HG02623 (cell line): ENCODE results near the gene COPZ1.

ENCODE experiments used
- ATAC-seq: cut with Tn5 transposase; IDR thresholded peaks from one replicate; pipeline ENCODE4 v1.9.1; 2021; ENCODE audit warnings: moderate library complexity; ENCODE audit not compliant: unreplicated experiment

Gene COPZ1

GRCh38 chr12:54357506-54358190 is 32.7 kb downstream of the COPZ1 start:
- ATAC-seq: no peak

- ATAC-seq: no peak
Measured at GRCh38 chr12:54358191-54358944, 33.4 kb downstream of the COPZ1 start.

DNA sequence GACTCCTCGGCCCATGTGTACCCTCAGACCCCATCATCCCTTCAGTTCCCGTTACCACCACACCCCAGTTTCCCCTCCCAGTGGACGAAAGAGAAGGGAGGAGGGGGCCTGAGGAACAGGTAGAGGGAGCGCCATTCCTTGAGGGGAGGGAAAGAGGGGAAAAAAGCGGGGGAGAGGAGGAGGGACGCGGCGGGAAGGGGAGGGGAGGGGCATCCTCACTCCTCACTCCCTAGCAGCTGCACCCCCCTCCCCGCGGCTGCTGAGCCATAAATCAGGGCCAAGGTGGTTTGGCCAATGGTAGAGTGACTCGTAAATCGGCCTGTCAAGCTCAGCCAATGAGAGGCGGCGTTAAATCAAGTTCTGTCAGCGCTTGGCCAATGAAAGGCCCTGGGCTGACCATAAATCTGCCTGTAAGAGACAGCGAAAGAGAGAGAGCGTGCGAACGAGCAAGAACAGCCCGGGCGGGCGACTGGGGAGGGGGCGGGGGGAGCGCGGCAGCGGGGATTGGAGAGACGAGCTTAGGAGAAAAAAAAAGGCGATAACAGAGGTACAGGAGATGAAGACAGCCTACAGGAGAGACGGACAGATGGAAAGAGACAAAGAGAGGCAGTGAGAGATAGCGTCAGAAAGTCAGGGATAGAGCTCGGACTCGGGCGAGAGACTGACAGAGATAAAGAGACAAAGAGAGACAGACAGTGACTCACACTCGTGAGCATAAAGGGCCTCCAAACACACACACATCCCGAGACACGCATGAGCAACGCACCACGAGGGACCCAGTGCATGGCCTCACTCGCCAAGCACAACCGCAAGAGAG is 34.2 kb downstream of the COPZ1 start:
- ATAC-seq: peak; percentile 96

- no peak for ATAC-seq
Measured at GRCh38 chr12:54359762-54360351, 34.9 kb downstream of the COPZ1 start.

DNA sequence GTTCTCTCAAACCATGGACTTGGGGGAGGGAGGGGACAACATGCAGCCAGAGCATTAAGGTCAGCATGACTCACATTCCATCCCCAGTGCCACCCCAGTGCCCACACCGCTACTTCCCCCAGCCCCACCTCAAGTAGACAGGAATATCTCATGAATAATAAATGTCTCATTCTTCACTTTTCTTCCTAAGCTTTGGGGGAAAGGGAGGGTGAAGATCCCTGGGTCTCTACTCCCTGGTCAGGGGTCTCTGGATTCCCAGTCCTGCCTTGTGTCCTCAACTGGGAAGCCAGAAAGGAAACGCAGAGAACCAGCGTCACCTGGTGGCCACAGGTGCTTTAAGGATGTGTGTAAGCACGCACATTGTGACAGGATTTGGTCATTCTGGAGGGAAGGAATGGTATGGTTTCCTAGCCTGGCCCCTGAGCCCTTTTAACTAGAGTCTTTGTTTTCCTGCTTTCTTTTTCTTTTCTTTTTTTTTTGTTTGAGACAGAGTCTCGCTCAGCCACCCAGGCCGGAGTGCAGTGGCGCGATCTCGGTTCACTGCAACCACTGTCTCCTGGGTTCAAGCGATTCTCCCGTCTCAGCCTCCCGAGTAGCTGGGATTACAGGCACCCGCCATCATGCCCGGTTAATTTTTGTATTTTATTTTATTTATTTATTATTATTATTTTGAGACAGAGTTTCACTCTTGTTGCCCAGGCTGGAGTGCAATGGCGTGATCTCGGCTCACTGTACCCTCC is 36.0 kb downstream of the COPZ1 start:
- ATAC-seq: no peak

- ATAC-seq: no peak
Measured at GRCh38 chr12:54363047-54363446, 38.1 kb downstream of the COPZ1 start.

DNA sequence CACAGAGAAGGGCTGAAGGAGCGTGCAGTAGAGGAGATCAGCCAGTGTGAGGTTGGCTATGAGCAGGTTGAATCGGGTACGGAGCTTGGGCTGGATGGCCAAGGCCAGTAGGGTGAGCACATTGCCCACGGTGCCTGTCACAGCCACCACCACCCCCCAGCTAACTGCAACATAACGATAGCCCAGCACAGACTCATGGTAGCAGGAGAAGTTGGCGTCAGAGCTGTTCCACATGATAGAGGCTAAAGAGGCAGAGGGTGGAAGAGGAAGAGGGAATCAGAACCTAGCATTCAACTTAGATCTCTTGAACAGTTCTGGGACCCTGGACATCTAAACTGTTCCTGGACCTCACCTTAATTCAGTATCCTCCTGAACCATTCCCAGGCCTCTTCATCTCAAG is 38.7 kb downstream of the COPZ1 start:
- no peak for ATAC-seq

- ATAC-seq: peak; percentile 49
Measured at GRCh38 chr12:54364413-54364812, 39.5 kb downstream of the COPZ1 start, which contains the start of gene GPR84. Gene GPR84 (minus strand): TSS chr12:54364486. CDS start chr12:54363851, 635 bp downstream.

- ATAC-seq: peak; percentile 6
Measured at GRCh38 chr12:54368025-54368708, 43.2 kb downstream of the COPZ1 start.

DNA sequence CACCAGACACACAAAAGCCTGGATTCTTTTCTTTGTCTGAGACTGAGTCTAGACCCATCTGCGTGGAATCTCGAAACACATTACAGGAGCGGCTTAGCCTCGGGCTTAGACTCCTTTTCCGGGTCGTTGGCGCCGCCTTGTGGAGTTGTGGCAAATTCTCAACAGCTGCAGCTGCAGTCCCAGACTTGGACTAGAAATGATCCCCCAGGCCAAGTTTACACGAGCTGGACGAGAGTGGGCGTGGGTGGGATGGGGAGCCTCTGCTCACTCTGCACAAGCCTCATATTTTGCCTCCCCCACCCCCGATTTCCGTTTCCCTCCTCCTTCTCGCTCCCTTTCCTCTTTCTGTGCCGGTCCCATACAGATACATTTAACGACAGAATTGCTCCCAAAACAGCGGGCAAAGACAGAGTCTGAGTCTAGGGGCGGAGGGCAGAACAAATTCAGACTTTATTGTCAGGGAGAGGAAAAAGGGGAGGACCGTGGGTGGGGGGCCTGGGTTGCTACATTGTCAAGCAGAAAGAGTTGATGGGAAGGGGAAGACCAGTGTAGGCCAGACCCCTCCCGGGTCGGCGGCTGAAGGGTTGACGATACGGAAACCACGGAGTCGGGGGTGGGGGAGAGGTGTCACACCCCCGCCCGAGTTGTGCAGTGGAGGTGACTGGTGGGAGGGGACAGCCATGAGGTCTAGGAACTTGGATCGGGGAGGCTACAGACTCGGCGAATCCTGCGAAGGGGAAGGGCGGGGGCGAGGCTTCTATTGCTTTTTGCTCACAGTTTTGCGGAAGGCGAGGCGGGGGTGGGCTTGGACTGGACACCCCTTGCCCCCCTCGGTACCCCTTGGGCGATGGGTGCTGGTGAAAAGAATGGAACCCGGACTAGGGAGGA is 44.0 kb downstream of the COPZ1 start:
- peak; percentile 75 for ATAC-seq

DNA sequence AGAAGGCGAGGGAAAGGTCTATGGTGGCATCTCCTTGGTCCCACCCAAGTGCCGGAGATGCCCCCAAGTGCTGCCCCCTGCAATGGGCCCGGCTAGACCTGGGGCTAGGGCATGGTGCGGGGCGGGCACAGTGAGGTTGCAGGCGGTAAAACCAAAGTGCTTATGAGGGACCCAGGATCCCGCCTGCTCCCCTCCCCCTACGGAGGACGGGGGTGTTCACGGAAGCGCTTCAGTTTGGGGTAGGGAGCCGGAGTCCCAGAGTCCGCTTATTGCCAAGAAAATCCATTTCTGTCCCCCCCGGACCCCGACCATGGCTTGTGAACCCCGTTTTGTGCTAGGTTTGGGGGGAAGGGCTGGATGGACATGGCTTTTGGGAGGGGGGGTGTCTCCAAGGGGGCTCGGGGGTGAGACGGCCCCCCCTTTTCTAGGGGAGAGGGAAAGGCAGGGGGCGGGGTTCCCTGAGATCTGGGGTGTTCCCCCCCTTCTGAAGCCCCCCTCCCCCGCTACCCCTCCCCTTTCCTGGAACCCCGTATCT is 44.7 kb downstream of the COPZ1 start:
- ATAC-seq: no peak

- ATAC-seq: no peak
Measured at GRCh38 chr12:54370171-54370730, 45.3 kb downstream of the COPZ1 start.

DNA sequence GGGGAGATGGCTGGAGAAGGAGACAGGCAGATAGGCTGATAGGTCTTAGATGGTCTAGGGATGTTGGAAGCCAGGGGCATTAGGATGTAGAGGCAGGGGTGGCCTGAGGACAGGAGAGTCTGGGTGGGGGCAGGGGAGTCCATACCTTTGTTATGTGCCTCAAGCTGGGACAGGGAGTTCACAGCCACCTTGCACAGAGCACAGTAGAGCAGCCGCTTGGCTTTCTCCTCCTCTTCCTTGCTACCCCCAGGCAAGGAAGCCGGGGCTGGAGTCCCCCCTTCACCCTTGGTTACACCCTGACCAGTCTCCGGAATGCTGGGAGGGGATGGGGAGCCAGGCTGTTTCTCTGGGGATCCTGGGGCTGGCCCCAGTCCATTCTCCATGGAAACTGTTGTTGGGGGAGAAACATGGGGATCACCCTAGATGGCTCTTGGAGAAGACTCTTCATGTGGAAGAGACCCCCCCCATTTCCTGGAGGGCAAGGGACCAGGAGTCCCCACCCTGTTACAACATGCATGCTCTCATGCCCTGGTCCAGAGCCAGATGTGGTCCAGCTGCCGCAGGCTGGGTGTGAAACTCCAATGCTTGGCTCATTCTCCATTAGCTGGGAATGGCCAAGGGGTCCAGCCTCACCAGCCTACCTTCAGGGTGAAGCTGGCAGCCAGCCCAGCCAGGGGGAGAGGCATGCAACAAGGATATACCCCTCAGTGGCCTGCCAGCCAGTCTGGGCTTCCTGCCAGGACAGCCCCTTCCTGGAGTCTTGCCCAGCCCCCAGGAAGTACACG is 46.6 kb downstream of the COPZ1 start:
- no peak for ATAC-seq

GRCh38 chr12:54372113-54372806 is 47.3 kb downstream of the COPZ1 start:
- ATAC-seq: no peak

DNA sequence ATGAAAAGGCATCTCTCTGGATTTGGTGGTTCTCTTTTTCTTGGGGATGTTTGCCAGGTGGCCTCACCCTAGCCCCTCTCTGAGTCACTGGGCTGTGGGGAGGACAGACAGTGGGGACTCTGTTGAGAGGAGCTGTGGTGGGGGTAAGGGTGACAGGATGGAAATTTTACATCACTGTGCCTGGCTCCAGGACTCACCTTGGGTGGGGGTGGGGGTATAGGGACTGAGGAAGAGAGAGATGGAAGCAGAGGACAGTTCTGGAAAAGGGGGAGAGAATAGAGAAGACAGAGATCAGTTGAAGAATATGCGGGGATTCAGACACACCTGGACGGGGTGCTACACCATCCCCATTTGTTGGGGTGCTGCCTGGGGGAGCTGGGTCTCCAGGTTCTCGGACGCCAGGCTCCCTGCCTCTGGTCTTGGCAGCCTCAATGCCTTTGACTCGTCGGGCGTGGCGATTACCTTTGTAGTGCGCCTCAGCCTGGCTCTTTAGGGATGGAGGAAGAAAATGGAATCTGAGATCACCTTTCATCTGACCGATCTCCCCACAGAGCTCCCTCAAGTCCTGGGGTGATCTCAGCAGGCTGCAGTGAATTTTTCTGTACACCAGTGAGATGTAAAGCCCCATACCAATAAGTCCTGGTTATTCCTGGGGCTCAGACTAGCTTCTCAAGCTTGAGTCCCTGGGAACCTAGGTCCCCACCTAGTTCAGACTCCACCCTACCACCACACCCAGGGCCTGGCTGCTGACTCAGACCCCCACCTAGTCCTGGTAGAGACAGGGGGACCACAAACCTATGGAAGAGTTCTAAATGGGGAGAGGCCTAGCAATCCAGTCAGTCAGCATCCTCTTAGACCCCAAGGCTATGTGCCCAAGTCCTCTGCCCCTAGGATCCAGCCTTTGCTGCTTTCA is 49.0 kb downstream of the COPZ1 start:
- no peak for ATAC-seq
